ENCODE measurements around the gene XRCC5. TPM values are rescaled to one million over a fixed set of nuclear protein-coding genes. Genes with fewer than 3 reads are reported as not detected.

XRCC5 gene
- total and polyA plus RNA-seq, 2 of the 8 experiments (the other 6 are each of a cell fraction or from before 2014, with no cell fraction given) = 308 to 644 TPM

- Histone ChIP-seq H3K56ac (replicated peaks; ENCODE audit: insufficient read length, low read depth, low read length) (no peak overlapping the region), H4K91ac (replicated peaks; ENCODE audit: insufficient read length, low read length) (no peak overlapping the region), H3K23ac (ENCODE audit: insufficient read length) (no peak overlapping the region), H2BK15ac (ENCODE audit: low read length) (no peak overlapping the region), H2AFZ (ENCODE audit: low read length) (no peak overlapping the region), H3K4me1 (replicated peaks in 1 of 4; ENCODE audit: control insufficient read depth in 3 of 4, insufficient read depth in 4 of 4, low read length in 3 of 4) (peaks cover 0 to 13% (median 9%) of the 10 kb centered on the region in 4 experiments; a peak in 5 of 7 replicates), H3K9ac (replicated peaks in 1 of 4; ENCODE audit: extremely low read depth in 1 of 4, low read depth in 3 of 4, low read length in 3 of 4) (no peak overlapping the region), H2BK120ac (replicated peaks; ENCODE audit: low read depth, low read length) (no peak overlapping the region), H3K36me3 (ENCODE audit: control insufficient read depth in 2 of 4, insufficient read depth in 4 of 4, low read length in 3 of 4) (peaks cover 52 to 95% (median 77%) of the 10 kb centered on the region in 4 experiments), H3K4ac (replicated peaks; ENCODE audit: insufficient read length, low read depth, low read length) (no peak overlapping the region), H3K23me2 (ENCODE audit: low read depth, low read length) (no peaks in the 10 kb centered on the region), H3K9me3 (ENCODE audit: insufficient read depth in 2 of 2, low read depth in 1 of 2, low read length in 1 of 2) (no peaks in the 10 kb centered on the region), H3K4me3 (ENCODE audit: extremely low read depth in 1 of 4, insufficient read depth in 2 of 4, low read depth in 3 of 4, low read length in 4 of 4) (no peak overlapping the region), H3K4me2 (ENCODE audit: insufficient read depth in 1 of 2, low read depth in 2 of 2, low read length in 2 of 2) (no peak overlapping the region), H4K8ac (ENCODE audit: extremely low read depth, insufficient read depth, low read length) (no peak overlapping the region), H2BK12ac (ENCODE audit: low read depth, low read length) (no peak overlapping the region), H2BK20ac (ENCODE audit: low read length) (no peak overlapping the region), H3K27me3 (replicated peaks in 1 of 4; ENCODE audit: control insufficient read depth in 3 of 4, extremely low read depth in 1 of 4, insufficient read depth in 3 of 4, low read length in 3 of 4) (no peaks in the 10 kb centered on the region), H3K79me1 (ENCODE audit: low read depth, low read length) (peaks cover 7% of the 10 kb centered on the region; the same call in 1 of the 2 replicates), H3K14ac (ENCODE audit: insufficient read length) (no peak overlapping the region), H3K27ac (ENCODE audit: low read depth, low read length) (no peak overlapping the region), H2AK5ac (ENCODE audit: low read depth, low read length) (no peak overlapping the region), H3K18ac (ENCODE audit: extremely low read depth, low read length) (no peak overlapping the region), H4K5ac (ENCODE audit: insufficient read length, low read depth, low read length) (no peak overlapping the region), H4K20me1 (replicated peaks in 1 of 2; ENCODE audit: control insufficient read depth in 1 of 2, insufficient read depth in 2 of 2, low read length in 2 of 2) (peaks cover 0 to 2% of the 10 kb centered on the region in 2 experiments), H3K79me2 (ENCODE audit: control insufficient read depth in 1 of 2, insufficient read depth in 2 of 2, low read length in 2 of 2) (peaks cover 10 to 78% of the 10 kb centered on the region in 2 experiments; a peak in 3 of 4 replicates), H2BK5ac (ENCODE audit: low read depth, low read length) (no peak overlapping the region)
- POLR2A ChIA-PET (ENCODE audit: partially characterized antibody) = interaction anchor here (0.9 to 12.0 kb wide), 5 partner anchors 10 to 26 kb away, joined by 6 to 101 read pairs (median 14); partner anchors contain the start of gene XRCC5
- FAIRE-seq = no peak
- 89% methylated on average over 1 of the region's 1 CpG; no CpG with 5 or more reads in 1 of the 2 experiments for WGBS, 2 experiments (ENCODE audit: extremely low coverage in 1 of 2, insufficient coverage in 1 of 2, insufficient read length in 1 of 2, insufficient replicate concordance in 2 of 2, low coverage in 1 of 2, low lambda C conversion rate in 2 of 2, missing lambda C conversion rate in 1 of 2)
- DNase-seq (ENCODE audit: low read depth in 1 of 2, low spot score in 2 of 2) = no peak
- CTCF ChIA-PET (ENCODE audit: partially characterized antibody) = interaction anchor here (1.2 to 3.8 kb wide), 4 partner anchors 9 to 49 kb away, joined by 3 to 18 read pairs (median 8); partner anchors contain the start of gene XRCC5
- TF ChIP-seq, protein P1, sequence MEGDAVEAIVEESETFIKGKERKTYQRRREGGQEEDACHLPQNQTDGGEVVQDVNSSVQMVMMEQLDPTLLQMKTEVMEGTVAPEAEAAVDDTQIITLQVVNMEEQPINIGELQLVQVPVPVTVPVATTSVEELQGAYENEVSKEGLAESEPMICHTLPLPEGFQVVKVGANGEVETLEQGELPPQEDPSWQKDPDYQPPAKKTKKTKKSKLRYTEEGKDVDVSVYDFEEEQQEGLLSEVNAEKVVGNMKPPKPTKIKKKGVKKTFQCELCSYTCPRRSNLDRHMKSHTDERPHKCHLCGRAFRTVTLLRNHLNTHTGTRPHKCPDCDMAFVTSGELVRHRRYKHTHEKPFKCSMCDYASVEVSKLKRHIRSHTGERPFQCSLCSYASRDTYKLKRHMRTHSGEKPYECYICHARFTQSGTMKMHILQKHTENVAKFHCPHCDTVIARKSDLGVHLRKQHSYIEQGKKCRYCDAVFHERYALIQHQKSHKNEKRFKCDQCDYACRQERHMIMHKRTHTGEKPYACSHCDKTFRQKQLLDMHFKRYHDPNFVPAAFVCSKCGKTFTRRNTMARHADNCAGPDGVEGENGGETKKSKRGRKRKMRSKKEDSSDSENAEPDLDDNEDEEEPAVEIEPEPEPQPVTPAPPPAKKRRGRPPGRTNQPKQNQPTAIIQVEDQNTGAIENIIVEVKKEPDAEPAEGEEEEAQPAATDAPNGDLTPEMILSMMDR (IDR thresholded peaks at IDR 0.05; ENCODE audit: control extremely low read depth in 1 of 3, insufficient read depth in 1 of 3, low read depth in 1 of 3, low read length in 3 of 3) = no peak
Measured at GRCh38 chr2:216118474-216118873, 9.3 kb downstream of the XRCC5 start.

All from H1 (cell line).